ENCODE results near the gene ZNF385B. TPM values are rescaled to one million over a fixed set of nuclear protein-coding genes. Genes with fewer than 3 reads are reported as not detected.

The ZNF385B gene
- total RNA-seq, 4 donors from 2014 or later, result 0.51 to 2.9 (median 1.7) TPM

GRCh38 chr2:179539124-179539511 is 322.3 kb downstream of the ZNF385B start:
- TF ChIP-seq CTCF (IDR thresholded peaks at IDR 0.05; ENCODE audit: low read depth), result no peak

DNA sequence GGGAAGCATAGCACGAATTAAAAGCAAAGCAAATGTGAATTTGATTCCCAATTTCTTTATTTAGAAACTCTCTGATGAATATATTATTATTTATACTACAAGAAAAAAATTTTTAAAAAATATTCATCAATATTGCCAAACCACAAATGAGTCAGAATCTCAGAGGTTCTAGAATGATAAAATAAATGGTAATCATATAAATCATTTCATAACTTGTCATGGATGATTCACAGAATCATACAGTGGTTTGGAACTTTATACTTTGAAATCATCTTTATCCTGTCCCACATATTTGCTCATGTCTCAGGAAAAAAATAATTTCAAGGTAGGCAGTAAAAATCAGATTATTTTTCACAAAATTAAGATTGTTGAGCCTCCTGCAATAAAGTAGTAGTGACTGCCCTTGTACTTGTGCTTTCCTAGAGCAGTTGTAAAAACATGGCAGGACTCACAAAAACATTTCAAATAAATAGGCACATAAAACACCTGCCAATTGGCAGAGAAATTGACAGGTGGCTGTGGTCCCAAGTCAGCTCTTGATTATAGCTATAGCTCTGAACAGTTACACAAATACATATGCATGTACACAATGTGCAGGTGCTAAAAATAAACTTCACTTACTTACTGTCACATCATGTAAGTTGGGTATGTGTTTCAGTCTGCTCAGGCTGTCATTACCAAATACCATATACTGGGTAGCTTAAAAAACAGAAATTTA is 322.8 kb downstream of the ZNF385B start:
- no peak for TF ChIP-seq CTCF (IDR thresholded peaks at IDR 0.05; ENCODE audit: low read depth)

- no peak for TF ChIP-seq CTCF (IDR thresholded peaks at IDR 0.05; ENCODE audit: low read depth)
These were observed 325.2 kb downstream of the ZNF385B start for GRCh38 chr2:179536185-179536584.

DNA sequence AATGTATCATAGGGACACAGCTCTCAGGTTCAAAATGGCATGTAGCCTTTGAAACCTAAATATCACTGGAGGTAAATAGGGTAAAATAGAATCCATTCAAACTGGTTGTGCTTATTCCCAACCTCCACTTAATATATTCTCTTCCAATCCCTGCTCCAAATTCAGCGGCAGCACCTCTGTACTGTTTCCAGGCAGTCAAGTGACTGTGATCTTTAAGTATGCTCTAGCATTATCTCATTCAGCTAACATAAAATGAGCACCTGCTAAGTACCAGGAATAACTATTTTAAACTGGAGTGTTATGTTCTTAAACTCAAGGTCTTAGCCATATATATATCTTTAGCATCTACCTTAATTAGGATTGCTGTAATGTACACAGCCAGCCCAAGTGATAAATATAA is 327.5 kb downstream of the ZNF385B start:
- no peak for TF ChIP-seq CTCF (IDR thresholded peaks at IDR 0.05; ENCODE audit: low read depth)

DNA sequence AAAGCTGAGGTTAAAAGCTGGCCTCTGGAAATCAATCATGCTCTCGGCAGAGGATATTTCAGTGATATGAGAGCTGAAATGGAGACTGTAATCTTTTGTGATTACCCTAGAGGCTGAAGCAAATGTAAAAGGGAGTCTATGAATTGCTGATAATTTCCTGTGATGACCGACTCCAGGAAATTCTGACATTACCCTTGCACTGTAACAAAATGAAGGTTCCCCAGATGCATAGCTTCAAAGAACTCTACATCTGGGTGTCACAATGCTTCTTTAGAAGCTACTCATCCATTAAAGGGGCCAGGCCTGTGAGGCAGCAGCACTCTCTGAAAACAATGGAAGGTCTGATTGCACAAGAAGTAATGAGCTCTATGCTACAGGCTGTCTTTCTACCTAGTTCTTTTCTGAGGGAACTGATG is 328.5 kb downstream of the ZNF385B start:
- no peak for TF ChIP-seq CTCF (IDR thresholded peaks at IDR 0.05; ENCODE audit: low read depth)

DNA sequence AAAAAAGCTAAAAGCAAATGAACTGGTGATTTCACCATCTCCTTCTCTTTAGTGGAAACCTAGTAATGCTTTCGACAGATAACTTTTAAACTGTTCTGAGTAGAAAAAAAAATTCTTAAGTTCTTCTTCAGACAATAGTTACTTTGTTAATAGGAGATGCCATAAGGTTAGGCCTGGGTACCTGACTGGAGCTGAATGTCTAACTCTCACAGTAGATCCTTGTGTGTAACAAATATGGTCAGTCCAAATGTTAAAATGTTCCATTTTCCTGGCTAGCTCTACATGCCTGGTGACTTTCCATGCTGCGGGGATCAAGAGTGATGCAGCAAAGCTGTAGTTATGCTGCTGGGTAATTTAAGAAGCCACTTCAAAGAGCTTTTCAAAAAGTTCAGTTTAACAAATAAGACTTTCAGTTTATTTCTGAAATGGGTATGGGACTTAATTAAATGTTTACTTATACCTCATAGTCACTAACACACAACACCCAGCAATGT is 332.8 kb downstream of the ZNF385B start:
- no peak for TF ChIP-seq CTCF (IDR thresholded peaks at IDR 0.05; ENCODE audit: low read depth)

DNA sequence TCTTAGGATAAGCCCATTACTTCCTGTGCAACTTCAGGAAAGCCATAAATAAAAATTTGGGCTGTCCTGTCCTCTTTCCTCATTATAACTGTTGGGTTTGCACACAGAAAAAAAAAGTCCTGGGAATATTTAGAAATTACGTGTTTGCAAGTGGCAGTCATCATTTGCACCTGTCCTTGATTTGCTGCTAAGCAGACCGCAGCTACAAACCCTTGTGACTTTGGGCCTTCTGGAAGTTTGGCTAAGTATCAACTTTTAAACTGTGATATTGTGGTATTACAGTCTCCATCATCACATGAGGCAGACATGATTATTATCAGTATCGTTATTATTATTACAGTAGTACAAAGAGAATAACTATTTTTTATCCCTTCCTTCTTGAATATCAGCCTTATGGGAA is 336.1 kb downstream of the ZNF385B start:
- TF ChIP-seq CTCF (IDR thresholded peaks at IDR 0.05; ENCODE audit: low read depth), result no peak
